ENCODE data around the gene C1QL2. TPM values are rescaled to one million over a fixed set of nuclear protein-coding genes. Genes with fewer than 3 reads are reported as not detected.

Gene C1QL2
- total RNA-seq, 3 donors from 2014 or later (not counting 1 experiment from before 2014, with no cell fraction given): not detected

- H3K4me1 Mint-ChIP-seq: no peaks in the 10 kb centered on the region
- peaks cover 0 to 2% of the 10 kb centered on the region in 2 donors for H3K27me3 Mint-ChIP-seq (ENCODE audit: low read depth in 2 of 2)
- Histone ChIP-seq H3K4me1 (ENCODE audit: control insufficient read depth, insufficient read depth, low read length) (no peaks in the 10 kb centered on the region), H3K27ac (ENCODE audit: low read length) (no peak overlapping the region), H3K36me3 (ENCODE audit: control insufficient read depth, insufficient read depth, low read length) (no peaks in the 10 kb centered on the region), H3K4me3 (ENCODE audit: low read length) (no peak overlapping the region), H3K9me3 (ENCODE audit: control insufficient read depth, insufficient read depth, low read length) (no peaks in the 10 kb centered on the region), H3K27me3 (ENCODE audit: control insufficient read depth, insufficient read depth, low read length) (no peaks in the 10 kb centered on the region)
- H3K27ac Mint-ChIP-seq: no peak overlapping the region
- WGBS (ENCODE audit: insufficient coverage): 93% methylated on average over 13 of the region's 14 CpGs
- H3K9me3 Mint-ChIP-seq: no peaks in the 10 kb centered on the region
- H3K36me3 Mint-ChIP-seq: no peaks in the 10 kb centered on the region
- DNase-seq (no peak), ATAC-seq (no peak)
- intact Hi-C loops (cut with micrococcal nuclease): loop anchor here (2.0 to 10.0 kb wide), 2 partner anchors 291 to 1129 kb away; no protein-coding TSS in a partner anchor
- TF ChIP-seq, protein P1, sequence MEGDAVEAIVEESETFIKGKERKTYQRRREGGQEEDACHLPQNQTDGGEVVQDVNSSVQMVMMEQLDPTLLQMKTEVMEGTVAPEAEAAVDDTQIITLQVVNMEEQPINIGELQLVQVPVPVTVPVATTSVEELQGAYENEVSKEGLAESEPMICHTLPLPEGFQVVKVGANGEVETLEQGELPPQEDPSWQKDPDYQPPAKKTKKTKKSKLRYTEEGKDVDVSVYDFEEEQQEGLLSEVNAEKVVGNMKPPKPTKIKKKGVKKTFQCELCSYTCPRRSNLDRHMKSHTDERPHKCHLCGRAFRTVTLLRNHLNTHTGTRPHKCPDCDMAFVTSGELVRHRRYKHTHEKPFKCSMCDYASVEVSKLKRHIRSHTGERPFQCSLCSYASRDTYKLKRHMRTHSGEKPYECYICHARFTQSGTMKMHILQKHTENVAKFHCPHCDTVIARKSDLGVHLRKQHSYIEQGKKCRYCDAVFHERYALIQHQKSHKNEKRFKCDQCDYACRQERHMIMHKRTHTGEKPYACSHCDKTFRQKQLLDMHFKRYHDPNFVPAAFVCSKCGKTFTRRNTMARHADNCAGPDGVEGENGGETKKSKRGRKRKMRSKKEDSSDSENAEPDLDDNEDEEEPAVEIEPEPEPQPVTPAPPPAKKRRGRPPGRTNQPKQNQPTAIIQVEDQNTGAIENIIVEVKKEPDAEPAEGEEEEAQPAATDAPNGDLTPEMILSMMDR (IDR thresholded peaks at IDR 0.05): no peak
- no peak overlapping the region for H3K4me3 Mint-ChIP-seq
These were observed 15.1 kb upstream of the C1QL2 start for GRCh38 chr2:119173556-119174060.

- Mint-ChIP-seq H3K4me1 (no peaks in the 10 kb centered on the region), H3K9me3 (no peaks in the 10 kb centered on the region), H3K27ac (no peak overlapping the region), H3K36me3 (no peaks in the 10 kb centered on the region), H3K27me3 (ENCODE audit: low read depth in 2 of 2) (peaks cover 0 to 10% of the 10 kb centered on the region in 2 donors), H3K4me3 (no peak overlapping the region)
- intact Hi-C loops (cut with micrococcal nuclease): loop anchor here (10.0 kb wide), 1 partner anchor 1126 kb away; no protein-coding TSS in a partner anchor
- WGBS (ENCODE audit: insufficient coverage): 73% methylated on average over 16 of the region's 16 CpGs
- TF ChIP-seq, protein P1 (IDR thresholded peaks at IDR 0.05): no peak
- no peak overlapping the region for H3K27ac ChIP-seq (ENCODE audit: low read length)
- no peaks in the 10 kb centered on the region for H3K27me3 ChIP-seq (ENCODE audit: control insufficient read depth, insufficient read depth, low read length)
- no peak for DNase-seq
- H3K4me1 ChIP-seq (ENCODE audit: control insufficient read depth, insufficient read depth, low read length): no peaks in the 10 kb centered on the region
- no peaks in the 10 kb centered on the region for H3K36me3 ChIP-seq (ENCODE audit: control insufficient read depth, insufficient read depth, low read length)
- no peak for ATAC-seq
- no peak overlapping the region for H3K4me3 ChIP-seq (ENCODE audit: low read length)
- H3K9me3 ChIP-seq (ENCODE audit: control insufficient read depth, insufficient read depth, low read length): no peaks in the 10 kb centered on the region
These were observed 12.0 kb upstream of the C1QL2 start for GRCh38 chr2:119170504-119170903.

DNA sequence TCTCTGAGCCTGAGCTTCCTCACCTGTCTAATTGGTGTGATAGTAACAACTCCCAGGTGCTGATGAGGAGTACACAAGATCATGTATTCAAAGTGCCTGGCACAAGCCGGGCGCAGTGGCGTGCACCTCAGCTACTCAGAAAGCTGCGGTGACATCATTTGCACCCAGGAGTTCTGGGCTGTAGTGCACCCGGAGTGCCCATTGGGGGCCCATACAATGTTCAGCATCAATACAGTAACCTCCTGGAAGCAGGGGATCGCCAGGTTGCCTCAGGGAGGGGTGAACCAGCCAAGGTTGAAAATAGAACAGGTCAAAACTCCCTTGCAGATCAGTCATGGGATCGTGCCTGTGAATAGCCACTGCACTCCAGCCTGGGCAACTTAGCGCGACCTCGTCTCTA, 11.2 kb upstream of the C1QL2 start:
- WGBS (ENCODE audit: insufficient coverage): 89% methylated on average over 10 of the region's 10 CpGs
- DNase-seq: no peak
- intact Hi-C loops (cut with micrococcal nuclease): loop anchor here (10.0 kb wide), 1 partner anchor 1125 kb away; no protein-coding TSS in a partner anchor
- H3K36me3 ChIP-seq (ENCODE audit: control insufficient read depth, insufficient read depth, low read length): no peaks in the 10 kb centered on the region
- Mint-ChIP-seq H3K4me3 (no peak overlapping the region), H3K4me1 (no peaks in the 10 kb centered on the region), H3K27me3 (ENCODE audit: low read depth in 2 of 2) (peaks cover 0 to 10% of the 10 kb centered on the region in 2 donors), H3K27ac (no peak overlapping the region), H3K9me3 (no peaks in the 10 kb centered on the region), H3K36me3 (no peaks in the 10 kb centered on the region)
- no peaks in the 10 kb centered on the region for H3K9me3 ChIP-seq (ENCODE audit: control insufficient read depth, insufficient read depth, low read length)
- no peak overlapping the region for H3K27ac ChIP-seq (ENCODE audit: low read length)
- H3K27me3 ChIP-seq (ENCODE audit: control insufficient read depth, insufficient read depth, low read length): no peaks in the 10 kb centered on the region
- TF ChIP-seq, protein P1 (IDR thresholded peaks at IDR 0.05): no peak
- no peak for ATAC-seq
- no peak overlapping the region for H3K4me3 ChIP-seq (ENCODE audit: low read length)
- no peaks in the 10 kb centered on the region for H3K4me1 ChIP-seq (ENCODE audit: control insufficient read depth, insufficient read depth, low read length)

Data from natural killer cell (primary cell).